ENCODE results near the gene PRKAG2.
"Not testable (repeated sequence)": the region's sequence is repeated elsewhere in the genome, so short reads cannot be mapped to it uniquely, and the experiment has no call there.

Gene PRKAG2

DNA sequence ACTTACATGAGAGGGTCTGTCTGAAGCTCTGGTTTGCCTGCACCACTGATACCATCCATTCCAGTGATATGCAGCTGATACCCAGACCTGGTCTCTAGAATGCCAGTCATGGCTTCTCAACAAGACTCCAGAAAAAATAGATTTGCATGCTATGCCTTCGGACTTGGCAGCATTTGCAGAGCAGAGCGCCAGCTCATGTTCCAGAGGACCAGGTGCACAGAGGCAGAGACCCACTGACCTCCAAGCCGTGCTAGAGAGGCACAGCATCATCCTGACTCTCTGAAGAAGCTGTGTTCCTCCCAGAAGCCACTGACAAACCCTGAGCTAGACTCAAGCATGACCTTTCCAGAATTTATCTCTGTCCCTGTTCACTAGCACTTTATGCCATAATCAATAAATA lies 6.9 kb upstream of the PRKAG2 start:
- DNase-seq: no peak

DNA sequence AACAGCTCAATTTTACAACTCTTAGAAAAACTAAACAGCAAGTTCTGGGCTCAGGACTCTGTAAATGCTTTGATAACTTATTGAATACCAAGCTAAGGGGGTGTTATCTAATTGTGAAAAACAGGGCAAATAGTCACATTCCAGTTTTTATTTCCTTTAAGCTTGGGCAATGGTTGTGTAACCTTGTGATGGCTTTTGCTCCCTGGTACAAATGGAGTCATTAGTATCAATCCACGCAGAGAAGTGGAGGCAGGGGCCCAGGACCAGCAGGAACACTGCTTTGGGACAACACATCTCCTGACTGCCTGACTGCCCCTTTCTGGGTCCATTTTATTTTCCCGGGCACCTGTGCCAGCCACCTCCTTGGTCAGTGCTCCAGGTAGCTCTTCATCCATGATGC lies 5.8 kb upstream of the PRKAG2 start:
- no peak for DNase-seq

DNA sequence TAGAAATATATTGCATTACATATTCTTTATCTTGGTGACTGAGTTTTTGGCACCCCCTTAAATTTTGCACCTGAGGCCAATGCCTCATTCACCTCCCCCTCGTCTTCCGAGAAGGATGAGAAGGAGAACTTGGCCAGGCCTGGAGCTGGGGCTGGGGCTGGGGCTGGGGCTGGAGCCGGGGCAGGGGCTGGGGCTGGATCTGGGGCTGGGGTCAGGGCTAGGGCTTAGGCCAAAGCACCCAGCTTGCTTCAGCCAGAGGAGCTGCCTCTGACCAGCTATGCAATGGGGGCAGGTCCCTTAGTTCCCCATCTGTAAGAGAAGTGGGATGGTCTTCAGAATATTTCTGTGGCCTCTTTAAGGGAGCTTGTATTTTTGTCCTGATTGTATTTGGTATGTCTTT lies 3.8 kb upstream of the PRKAG2 start:
- DNase-seq: no peak

DNA sequence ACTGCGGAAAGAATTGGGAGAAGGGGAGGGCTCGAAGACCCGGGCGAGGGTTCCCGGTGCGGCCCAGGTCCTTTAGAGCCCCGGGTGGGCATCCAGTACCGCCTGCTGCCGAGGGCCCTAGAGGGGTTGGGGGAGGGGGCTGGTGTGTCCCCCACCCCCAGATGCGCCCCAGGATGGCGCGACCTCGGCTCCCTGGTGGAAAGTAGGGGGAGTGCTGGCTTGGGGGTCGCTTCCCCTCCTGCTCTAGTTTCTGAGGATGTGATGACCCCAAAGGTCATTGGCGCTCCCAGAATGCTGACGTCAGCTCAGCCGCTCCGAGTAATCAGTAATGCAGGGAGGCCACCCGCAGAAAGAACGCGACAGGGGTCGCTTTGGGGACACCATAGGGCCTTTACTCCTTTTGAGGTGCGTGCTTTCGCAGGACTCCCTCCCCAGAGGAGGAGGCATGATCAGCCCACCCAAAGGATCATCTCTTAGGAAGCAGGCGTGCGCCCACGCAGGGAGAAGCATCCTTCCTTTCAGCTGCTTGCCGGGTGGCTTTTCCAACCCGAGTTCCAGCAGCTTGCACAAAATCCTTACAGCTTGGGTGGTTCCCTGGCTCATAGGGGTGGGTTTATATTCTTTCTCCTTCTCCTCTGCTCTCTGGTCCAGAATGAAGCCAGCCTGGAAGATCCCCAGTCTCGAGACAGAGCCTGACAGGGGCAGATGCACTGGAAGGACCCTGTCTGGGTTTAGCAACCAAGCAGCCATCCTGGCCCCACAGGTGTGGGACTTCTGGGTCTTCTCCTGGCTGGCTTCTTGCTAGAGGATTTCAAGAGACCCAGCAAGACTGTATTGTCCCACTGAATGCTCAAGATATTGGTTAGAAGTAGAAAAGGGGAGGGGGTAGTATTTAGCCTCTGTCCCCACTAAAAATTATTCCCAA lies 1.3 kb upstream of the PRKAG2 start:
- no peak for DNase-seq

DNA sequence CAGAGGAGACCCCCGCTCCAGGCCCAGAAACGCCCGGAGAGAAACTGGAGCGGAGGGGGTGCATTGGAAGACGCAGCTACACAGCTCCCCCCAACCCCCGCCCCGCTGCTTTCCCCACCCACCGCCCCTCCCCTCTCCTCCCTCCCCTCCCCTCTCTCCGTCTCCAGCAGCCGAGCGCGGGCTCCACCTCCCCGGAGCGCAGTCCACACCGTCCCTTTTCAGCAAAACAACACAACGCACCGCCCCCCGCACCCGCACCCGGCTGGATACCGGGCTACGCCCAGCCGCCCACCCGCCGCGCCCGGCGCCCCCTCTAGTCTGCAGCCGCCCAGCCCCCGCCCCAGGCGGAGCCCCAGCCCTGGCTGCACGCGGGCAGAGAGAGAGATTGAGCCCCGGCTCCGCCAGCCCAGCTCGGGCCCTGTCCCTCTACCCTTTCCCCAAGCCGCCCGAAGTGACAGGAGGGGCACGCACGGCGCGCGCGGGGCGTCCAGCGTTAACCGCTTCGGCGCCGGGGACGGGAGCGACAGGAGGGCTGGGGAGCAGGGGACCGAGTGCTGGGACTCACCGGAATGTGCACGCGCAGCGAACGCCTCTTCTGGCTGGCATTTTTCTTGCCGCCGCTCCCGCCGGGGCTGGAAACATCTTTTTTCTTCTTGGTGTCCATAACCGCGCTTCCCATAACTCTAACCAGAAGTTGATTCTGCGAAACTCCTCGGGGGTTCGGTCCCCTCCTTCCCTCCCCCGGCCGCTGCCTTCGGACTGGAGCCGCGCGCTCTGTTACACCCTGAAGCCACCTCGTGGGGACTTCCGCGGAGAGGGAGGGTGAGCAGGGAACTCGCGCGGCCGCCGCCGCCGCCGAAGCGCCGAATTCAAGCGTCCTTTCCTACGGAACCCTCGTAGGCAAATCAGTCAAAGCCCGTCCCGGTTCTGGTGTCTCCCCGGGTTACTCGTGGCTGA lies 695 bp downstream of the PRKAG2 start:
- peak; percentile 52 for DNase-seq

DNA sequence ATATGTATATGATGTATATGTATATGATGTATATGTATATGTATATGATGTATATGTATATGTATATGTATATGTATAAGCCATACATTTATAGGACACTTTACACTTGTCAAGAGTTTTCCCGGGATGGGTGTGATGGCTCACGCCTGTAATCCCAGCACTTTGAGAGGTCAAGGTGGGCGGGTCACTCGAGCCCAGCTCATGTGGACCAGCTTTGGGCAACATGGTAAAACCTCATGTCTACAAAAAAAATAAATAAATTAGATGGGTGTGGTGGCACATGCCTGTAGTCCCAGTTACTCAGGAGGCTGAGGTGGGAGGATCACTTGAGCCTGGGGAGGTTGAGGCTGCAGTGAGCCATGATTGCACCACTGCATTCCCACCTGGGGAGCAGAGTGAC lies 2.4 kb downstream of the PRKAG2 start:
- DNase-seq: not testable (repeated sequence)

DNA sequence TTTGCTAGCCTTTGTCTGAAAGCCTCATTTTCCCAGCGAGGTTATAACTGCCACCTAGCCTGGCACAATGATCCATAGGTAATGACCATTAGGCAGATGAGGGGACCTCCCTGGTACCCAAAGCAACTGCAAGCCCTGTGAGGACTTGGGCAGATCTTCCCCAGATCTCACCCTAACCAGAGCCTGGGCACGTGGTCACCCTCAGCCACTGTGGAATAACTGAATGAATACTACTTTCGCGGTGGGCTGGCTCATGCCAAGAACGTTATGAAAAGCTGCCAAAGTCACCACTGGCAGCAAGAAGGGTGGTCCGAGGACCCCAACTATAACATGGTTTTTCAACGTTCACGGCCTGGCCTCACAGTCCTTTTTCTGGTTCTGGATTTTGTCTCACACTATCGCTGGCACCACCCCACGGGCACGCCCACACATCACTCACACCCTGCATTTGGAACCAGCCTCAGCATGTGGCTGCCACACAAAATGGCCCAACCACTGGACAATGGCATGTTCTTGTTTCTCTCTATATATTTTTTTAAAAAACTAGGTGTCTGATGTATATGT lies 3.4 kb downstream of the PRKAG2 start:
- no peak for DNase-seq

DNA sequence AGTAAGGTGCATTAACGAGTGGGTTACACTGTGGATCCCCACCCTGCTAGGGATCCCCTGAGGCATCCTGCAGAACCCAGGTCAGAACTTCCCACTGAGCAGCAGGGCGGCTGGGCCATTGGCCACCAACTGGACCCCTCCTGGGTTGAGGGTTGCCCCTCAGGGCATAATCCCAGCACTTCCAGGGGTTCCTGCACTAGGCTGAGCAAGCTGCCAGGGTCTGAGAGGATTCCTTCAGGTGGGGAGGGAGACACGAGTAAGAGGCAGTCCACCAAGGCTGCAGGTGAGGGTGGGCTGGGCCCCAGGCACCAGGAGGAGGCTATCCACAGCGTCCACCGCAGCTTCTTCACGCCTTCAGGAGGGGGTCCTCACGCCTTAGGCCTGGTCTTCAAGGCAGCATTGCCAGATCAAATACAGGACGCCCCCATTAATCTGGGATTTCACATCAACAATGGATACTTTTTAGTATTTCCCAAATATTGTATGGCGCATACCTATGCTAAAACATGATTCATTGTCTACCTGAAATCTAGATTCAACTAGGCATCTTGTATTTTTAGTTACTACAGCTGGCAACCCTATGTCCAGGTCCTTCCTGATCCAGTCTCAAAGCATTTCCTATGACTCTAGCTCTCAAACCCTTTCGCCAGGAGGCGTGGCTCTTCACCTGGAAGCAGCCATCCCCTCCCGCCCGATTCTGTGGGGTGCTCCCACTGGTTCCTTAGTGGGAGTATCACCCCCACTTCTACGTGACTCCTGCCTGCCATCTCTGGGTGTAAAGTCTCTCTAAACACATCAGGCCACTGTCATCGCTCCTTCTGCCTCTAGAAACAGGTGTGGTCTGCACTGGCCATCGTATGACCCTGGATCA lies 4.1 kb downstream of the PRKAG2 start:
- DNase-seq: no peak

DNA sequence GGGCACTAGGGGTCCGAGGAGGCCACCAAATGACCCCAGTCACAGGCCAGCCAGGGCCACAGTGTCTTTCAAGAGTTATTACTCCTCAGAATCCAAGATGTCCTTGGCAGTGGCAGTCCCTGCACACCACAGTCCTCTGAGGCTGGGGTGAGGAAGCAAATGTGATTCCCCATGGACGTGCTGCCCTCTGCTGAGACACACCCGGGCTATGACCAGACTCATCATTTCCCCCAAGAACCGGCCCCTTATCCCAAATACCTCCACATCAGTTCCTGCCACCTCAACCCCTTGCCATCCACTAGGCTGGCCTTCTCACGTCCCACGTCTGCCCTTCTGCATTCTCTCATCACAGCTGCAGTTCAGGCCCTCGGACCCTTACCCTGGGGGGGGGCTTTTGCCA lies 5.0 kb downstream of the PRKAG2 start:
- no peak for DNase-seq

DNA sequence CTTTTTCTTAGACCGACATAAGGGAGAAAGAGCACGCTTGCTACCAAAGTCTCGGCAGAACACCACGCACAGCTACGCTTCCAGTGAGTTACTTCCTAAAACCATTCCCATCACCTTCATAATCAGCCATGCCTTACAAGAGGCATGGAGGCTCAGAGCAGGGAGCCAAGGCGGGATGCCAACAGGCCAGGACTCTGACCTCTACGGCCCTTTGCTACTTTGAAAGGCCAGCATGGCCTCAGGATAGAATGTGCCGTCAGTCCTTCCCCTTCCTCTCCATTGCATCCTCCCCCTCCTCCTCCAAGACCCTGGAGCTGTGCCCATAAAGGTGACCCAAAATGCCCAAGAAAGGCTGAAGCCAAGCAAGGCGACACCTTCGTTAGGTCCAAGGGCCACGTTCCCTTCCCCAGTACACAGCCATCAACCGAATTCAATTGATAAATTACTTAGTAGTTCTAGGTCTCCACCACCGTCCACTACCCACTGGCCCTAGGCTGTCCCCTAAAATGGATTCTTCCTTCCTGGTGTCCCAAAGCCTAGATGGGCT lies 5.7 kb downstream of the PRKAG2 start:
- no peak for DNase-seq

DNA sequence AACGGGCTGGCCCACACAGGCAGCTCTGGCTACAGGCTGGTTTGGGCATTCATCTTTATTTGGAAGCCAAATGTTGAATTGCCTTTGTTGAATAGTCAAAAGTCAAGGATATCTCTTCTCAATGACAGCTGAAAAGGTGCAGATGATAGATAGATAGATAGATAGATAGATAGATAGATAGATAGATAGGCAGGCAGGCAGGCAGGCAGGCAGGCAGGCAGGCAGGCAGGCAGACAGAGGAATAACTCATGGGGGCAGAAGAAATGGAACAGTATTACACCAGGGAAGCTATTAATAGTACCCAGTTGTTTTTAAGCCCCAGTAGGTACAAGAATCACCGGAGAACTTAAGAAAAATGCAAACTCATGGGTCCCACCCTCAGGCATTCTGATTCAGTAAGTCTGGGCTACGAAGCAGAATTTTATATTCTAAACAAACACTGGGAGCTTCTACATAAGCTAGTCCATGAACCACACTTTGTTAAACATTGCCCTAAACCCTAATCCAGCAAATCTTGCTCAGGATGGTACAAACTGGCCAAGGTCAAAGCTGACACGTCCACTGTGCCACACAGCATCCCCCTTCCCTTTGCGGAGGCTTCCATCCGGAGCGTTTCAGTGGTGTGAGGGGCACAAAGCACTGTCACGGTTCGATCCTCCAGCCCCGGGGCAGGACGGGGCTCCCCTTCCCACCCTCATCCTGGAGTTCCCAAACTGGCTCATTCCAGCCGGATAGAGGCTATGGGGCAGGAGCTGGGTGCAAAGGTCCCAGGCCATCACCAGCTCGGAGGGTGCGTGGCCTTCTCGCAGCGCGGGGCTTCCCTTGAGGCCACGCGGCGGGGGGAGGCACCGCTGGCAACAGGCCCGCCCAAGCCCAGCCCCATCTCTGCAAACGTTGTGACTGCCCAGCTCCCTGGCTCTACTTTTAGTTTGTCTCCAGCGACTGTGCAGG lies 6.7 kb downstream of the PRKAG2 start:
- no peak for DNase-seq

DNA sequence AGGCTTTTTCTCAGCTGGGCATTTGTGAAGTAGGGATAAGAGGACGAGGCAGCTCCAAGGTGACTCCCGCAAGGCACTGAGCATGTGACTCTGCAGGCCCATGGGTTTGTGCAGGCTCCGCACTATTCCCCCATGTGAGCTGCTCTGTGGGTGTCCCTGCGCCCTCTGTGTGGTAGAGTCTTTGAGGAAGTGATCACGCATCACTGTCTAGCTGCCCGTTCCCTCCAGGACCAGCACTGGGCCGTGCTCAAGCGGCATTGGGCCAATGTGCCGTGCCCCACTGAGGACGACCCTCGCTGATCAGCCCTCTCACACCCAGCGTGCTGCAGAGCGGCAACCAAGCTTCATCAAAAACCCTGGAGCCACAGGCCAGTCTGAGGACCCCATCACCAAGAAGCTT lies 7.5 kb downstream of the PRKAG2 start:
- DNase-seq: no peak

DNA sequence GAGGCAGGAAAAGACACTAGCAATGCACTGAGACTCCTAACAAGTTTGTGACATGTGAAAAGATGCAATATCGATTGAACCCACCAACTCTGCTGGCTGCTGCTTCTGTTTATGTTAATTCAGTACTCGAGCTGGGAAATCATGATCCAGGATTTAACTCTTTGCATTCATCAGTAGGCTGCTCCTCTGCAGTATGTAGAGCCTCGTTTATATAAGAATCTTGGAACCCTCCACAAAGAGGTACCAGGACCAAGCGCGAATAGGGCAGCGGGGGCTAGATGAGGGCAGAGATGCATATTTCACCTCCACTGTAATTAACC lies 7.8 kb downstream of the PRKAG2 start:
- DNase-seq: no peak

DNA sequence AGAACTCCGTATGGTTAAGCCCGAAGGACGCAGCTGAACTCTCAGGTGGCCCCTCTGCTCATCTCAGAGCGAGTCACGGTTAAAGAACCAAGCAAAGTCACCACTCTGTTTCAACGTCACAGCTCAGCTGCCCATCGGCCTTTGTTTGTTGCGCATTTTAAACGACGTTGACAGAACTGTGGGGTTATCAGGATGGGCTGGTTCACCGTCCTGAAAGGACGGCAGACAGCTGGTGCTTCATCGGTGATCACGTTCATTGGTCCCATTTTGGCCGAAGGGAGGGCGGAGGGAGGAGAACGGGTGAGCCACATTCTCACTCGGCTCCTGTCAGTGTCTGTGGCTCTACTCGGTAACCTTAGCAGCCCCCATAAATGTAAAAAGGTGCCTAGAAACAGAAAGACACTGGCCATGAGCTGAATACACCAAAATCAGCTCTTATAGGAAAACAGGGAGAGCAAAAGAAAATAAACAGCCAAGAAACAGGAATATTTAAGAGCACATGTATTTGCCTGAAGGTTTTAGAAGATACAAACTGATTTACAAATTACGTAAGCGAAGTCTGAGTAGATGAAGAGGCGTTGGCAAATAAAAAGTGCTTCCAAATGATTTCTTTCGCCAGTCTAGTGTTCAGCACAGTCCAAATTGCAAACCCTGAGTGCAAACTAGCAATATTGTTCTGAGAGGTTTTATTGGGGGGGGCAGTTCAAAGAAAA lies 8.4 kb downstream of the PRKAG2 start:
- DNase-seq: no peak

DNA sequence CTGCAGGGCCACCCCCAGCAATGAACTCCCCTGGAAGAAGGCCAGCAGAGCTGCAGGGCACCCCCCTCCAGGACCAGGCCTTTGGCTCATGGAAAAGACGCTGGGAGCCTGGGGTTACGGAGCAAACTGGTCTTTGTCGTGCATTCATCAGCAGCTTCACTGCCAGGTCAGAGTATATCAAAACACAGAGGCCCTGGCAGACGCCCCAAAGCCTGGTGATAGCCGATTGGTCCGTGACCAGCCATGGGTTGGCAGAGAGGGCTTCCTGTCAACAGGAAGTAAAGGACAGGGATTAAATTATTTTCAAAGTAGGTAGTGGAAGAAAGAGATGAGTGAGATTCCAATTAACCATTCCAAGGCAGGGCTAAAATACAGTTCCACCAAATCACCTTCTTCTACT lies 9.0 kb downstream of the PRKAG2 start:
- no peak for DNase-seq

DNA sequence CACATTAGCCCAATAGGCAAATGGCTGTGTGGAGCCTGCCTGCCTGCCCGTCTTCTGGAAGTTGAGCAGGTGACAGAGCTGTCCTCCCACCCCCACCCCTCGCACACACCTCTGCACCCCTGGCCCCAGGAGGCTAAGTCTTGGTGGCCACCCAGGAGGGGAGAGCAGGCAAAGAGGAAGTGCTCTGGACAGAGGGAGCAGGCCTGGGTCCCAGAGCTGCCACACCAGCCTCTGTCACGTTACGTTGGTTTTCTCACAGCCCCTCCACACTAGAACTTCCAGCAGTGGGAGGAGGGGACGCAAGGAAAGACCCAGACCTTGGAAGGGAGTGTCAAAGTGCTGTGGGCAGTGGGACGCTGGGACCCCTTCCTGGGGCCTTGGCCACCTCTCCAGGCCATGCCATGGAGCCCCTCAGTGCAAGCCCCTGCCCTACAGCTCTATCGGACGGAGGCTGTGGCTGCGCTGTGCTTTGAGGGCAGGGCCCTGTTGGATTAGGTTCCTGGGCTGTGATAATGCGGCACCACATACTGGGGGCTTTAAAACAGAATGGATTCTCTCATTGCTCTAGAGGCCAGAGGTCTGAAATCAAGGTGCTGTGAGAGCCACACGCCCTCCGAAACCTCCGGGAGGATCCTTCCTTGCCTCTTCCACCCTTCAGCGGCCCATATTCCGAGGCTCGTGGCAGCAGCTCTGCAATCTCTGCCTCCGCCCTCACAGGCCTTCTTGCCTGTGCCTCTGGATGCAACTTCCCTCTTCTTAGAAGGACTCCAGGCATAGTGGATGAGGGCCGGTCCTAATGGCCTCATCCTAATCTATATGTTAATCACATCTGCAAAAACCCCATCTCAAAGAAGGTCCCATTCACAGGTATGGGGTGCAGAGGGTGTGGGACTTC lies 9.9 kb downstream of the PRKAG2 start:
- DNase-seq: no peak

DNA sequence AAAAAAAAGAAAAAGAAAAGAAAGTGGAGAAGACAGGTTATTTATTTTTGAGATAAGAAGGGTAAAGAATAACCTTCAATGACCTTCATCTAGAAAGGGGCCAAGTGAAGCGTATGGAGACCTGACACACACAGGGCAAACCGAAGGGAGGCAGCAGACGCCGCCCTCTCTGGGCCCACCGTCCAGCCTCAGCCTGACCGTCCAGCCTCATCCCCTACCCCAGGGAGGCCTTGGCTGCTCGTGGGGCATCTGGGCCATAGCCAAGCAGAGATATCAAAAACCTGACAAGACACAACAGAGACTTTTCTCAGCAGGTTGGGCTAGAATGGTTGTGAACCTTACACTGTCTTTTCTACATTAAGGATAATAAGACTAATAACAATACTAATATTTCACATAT lies 10.9 kb downstream of the PRKAG2 start:
- DNase-seq: no peak

DNA sequence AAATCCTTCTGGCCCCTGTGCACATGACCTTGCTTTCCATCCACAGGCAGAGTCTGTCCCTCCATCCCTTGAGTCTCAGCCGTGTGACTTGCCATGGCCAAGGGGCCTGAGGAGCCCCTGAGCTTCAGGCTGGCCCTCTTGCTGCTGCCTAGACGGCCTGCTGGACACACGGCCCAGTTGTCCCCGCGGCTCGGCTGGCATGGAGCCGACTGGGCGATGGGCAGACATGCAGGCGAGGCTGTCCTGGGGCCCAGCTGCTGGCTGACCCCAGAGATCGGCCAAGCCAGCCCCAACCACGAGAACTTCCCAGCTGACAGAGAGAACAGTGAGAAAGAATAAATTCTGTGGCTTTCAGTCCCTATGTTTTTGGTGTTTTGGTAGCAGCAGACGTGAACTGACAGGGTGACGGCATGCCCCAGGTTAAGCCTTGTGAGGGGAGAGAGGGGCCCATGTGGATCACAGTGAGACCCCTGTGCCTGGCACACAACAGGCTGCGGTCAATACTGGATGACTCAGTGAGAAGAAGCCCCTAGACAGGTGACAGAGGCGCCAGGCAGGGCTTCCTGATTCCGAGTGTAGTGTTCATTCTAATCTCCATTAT lies 11.7 kb downstream of the PRKAG2 start:
- DNase-seq: no peak

DNA sequence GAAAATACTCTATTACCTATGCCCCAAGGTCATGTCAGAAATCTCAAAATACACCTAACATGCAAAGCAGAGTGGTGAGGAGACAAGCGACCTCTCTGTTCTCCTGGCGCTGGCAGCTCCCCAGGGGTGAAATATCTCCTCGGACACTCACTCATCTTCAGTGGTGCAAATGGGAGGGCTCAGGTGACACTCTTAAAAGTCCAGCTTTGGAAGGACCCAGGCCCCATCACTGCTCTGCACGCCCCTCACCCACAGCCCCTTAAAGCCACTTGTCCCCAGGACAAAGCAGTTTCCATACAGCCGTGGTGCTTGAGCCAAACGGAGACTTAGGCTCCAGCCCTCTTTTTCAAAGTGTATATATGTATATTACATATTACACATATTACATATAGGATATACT lies 12.4 kb downstream of the PRKAG2 start:
- DNase-seq: no peak

All from activated CD4-positive, alpha-beta T cell treated with anti-CD3 and anti-CD28 coated beads for 1 hour (primary cell).